ENCODE results near the gene NRG3.

DNA sequence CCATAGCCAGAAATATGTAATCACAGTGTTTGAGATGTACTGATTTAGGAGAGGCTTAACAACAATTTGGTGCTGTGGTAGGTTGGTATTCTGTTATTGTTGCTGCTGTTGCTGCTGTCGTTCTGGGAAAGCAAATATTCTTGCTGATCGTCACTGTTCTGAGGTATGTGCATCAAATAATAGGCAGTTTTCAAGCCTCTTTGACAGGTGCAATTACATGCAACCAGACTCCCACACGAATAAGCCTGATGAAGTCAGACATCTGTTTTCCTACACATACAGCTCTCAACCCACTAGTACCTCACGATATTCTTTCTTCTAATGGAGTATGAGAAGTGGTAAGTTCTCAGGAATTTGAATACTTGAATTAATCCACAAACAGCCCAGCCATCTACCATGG is 46.7 kb upstream of the NRG3 start:
- TF ChIP-seq CTCF (IDR thresholded peaks at IDR 0.05; ENCODE audit: low read length) (no peak), EZH2 (IDR thresholded peaks at IDR 0.05; ENCODE audit: borderline replicate concordance, low read length) (no peak)
